OCI-LY7 (cell line): ENCODE measurements around the gene SH3BGRL3.
"Not testable (repeated sequence)": the region's sequence is repeated elsewhere in the genome, so short reads cannot be mapped to it uniquely, and the experiment has no call there.

Experiments
- CTCF ChIP-seq: fragments of 200-600 bp; sonication (generic); conservative IDR thresholded peaks from 2 replicates; pipeline ENCODE4 v1.5.1; 2014; ENCODE audit warnings: mild to moderate bottlenecking, antibody characterized with exemption, low read length, moderate library complexity, mixed read lengths
- EZH2phosphoT487 ChIP-seq: fragments of 200-600 bp; sonication (generic); IDR thresholded peaks from 2 replicates; pipeline ENCODE4 v1.6.1; 2018; ENCODE audit warnings: low read depth, borderline replicate concordance, mild to moderate bottlenecking, mixed run types, antibody characterized with exemption, low read length, moderate library complexity, mixed read lengths

GRCh38 chr1:26292735-26293134, 12.8 kb downstream of the SH3BGRL3 start:
- TF ChIP-seq EZH2phosphoT487, CTCF: not testable (repeated sequence)
